ENCODE results near the gene DLGAP4.

DLGAP4 gene

GRCh38 chr20:36269507-36269906 is 36.6 kb upstream of the DLGAP4 start:
- DNase-seq (ENCODE audit: insufficient read length, low spot score), result no peak
- no peak for FAIRE-seq
- no peak for TF ChIP-seq POLR2A (IDR thresholded peaks at IDR 0.05; ENCODE audit: low read depth, low read length)

DNA sequence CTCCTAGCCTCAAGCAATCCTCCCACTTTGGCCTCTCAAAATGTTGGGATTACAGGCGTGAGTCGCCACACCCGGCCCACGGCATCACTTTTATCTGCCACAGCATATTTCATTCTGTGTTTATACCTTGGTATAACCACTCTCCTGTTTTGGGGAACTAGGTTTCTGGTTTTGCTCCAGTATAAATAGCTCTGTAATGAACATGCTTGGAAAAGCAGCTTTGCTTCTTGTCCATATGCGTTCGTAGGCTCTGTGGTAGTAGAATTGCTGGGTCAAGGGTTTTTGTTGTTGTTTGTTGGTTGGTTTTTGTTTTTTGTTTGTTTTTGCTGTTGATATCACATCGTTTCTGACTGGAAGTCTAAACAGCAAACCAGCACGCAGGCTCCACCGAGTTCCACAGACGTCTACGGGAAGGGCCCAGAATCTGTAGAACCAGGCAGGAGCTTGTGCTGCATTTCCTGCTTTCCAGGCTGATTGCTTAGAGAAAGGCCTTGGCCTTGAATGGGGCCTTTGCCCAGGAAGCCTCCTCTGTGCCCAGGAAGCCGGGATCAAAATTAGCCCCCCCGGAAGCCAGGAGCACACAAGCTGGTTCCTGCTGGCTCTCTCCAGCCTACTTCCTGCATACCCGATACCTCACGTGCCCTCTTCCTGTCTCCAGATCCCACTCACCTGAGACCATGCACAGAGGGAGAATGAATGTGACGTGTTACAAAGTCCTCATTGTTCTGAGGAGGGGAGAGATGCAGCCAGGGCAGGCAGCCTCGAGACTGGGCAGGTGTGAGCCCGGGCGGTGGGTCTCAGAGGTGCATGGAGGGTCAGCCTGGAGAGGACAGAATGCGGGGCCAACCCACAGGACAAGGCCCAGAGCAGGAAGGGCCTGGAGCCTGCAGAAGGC is 35.1 kb upstream of the DLGAP4 start:
- no peak for TF ChIP-seq POLR2A (IDR thresholded peaks at IDR 0.05; ENCODE audit: low read depth, low read length)
- no peak for FAIRE-seq

DNA sequence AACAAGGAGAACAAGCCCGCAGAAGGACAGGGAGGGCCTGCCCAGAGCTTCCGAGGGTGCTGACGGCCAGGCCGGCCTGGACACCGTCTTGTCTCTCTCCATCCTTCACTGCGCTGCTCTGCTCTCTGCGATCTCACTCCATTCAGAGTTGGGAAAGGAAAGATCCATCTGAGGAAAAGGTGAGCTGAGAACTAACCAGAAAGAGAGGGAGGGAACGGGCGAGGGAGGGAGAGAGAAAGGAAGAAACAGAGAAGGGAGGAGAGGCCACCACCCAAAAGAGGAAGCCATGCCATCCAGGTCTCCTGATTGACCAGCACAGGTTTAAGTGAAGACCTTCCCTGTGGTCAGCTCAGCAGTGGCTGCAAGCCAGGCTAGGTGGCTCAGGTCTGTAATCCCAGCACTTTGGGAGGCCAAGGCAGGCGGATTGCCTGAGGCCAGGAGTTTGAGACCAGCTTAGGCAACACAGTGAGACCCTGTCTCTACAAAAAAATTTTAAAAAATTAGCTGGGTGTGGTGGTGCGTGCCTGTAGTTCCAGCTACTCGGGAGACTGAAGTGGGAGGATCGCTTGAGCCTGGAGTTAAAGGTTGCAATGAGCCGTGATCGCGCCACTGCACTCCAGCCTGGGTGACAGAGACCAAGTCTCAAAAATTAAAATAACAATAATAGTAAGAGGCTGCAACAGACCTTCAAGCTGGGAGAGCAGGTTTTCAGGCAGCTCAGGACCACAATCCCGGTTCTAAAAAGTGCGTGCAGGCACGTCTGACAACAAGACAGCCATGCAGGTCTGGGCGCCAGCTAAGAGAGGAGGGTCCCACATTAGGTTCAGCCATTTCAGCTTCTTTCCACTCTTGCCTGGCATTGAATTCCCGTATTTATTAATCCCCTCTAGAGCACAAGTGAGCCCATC is 34.2 kb upstream of the DLGAP4 start:
- FAIRE-seq, result no peak
- no peak for DNase-seq (ENCODE audit: insufficient read length, low spot score)
- no peak for TF ChIP-seq POLR2A (IDR thresholded peaks at IDR 0.05; ENCODE audit: low read depth, low read length)

More for the DNA sequence above, 35.1 kb upstream of the DLGAP4 start:
- DNase-seq (ENCODE audit: insufficient read length, low spot score), result no peak

- DNase-seq (ENCODE audit: insufficient read length, low spot score), result no peak
Observed at GRCh38 chr20:36272547-36273220, 33.5 kb upstream of the DLGAP4 start.

DNA sequence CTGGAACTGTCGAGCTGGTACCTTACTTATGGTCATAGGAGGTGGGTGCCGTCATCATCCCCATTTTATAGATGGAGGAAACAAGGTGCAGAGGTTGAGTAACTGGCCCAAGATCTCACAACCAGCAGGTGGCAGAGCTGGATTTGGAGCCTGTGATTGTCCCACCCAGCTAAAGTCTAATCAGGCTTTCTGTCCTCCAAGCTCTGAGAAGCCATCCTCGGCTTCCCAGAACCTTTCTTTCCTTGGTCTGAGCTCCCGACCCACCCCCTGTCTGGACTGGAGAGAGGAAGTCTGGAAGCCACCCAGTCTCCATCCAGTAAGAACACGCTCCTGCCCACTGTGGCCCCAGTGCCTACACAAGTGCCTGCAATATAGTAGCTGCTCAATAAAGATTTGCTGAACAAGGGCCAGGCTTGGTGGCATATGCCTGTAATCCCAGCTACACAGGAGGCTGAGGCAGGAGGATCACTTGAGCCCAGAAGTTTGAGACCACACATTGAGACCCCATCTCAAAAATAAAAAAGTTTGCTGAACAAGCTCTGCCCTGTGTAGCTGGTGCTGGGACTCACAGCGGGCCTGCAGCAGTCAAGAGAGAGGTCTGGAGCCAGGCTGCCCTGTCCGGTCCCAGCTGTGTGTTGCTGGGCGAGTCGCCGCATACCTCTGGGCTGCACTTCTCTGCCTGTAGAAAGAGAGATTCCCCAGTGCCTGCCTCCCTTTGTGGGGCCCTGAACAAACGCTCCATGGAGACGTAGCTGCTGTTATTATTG is 32.5 kb upstream of the DLGAP4 start:
- no peak for TF ChIP-seq POLR2A (IDR thresholded peaks at IDR 0.05; ENCODE audit: low read depth, low read length)
- FAIRE-seq, result no peak
- no peak for DNase-seq (ENCODE audit: insufficient read length, low spot score)

More at GRCh38 chr20:36272547-36273220, 33.5 kb upstream of the DLGAP4 start:
- FAIRE-seq, result no peak
- TF ChIP-seq POLR2A (IDR thresholded peaks at IDR 0.05; ENCODE audit: low read depth, low read length), result no peak

DNA sequence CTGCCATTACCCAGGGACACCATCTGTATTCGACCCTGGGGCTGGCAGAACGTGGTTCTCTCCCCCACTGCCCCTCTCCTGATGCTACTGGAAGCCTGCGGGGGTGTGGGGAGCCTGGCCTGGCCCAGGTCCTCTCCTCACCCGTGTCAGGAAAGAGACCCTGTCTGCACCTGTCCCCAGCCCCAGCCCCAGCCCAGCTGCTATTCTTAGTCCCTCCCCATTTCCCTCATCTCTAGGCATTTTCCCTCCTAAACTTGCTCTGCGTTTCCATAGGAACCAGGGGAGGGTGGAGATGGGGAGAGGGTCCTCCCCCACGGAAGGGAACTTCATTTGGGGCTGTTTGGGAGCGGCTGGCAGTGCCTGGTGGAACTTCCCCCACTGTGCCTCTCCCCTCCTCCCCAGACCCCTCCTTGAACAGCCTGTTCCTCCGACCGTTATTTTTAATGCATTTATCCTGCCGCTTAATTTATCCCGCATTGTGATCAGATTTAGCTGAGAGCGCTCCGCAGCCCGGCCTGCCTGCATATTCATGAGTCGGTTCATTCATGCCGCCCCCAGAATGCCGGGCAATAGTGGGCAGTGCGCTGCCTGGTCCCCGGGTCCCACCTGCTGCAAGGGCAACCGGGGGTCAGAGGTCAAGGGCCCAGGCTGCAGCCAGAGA is 31.8 kb upstream of the DLGAP4 start:
- TF ChIP-seq POLR2A (IDR thresholded peaks at IDR 0.05; ENCODE audit: low read depth, low read length), result no peak
- no peak for FAIRE-seq
- DNase-seq (ENCODE audit: insufficient read length, low spot score), result no peak

GRCh38 chr20:36275011-36275410 is 31.1 kb upstream of the DLGAP4 start:
- TF ChIP-seq POLR2A (IDR thresholded peaks at IDR 0.05; ENCODE audit: low read depth, low read length), result no peak
- FAIRE-seq (no peak), DNase-seq (ENCODE audit: insufficient read length, low spot score) (no peak)

GRCh38 chr20:36275441-36276189 is 30.5 kb upstream of the DLGAP4 start:
- no peak for TF ChIP-seq POLR2A (IDR thresholded peaks at IDR 0.05; ENCODE audit: low read depth, low read length)
- FAIRE-seq (no peak), DNase-seq (ENCODE audit: insufficient read length, low spot score) (no peak)

GRCh38 chr20:36277546-36277945 is 28.6 kb upstream of the DLGAP4 start:
- TF ChIP-seq POLR2A (IDR thresholded peaks at IDR 0.05; ENCODE audit: low read depth, low read length), result no peak
- FAIRE-seq (no peak), DNase-seq (ENCODE audit: insufficient read length, low spot score) (no peak)

GRCh38 chr20:36279362-36279761 is 26.8 kb upstream of the DLGAP4 start:
- DNase-seq (ENCODE audit: insufficient read length, low spot score), result no peak
- FAIRE-seq, result no peak
- TF ChIP-seq POLR2A (IDR thresholded peaks at IDR 0.05; ENCODE audit: low read depth, low read length), result no peak

DNA sequence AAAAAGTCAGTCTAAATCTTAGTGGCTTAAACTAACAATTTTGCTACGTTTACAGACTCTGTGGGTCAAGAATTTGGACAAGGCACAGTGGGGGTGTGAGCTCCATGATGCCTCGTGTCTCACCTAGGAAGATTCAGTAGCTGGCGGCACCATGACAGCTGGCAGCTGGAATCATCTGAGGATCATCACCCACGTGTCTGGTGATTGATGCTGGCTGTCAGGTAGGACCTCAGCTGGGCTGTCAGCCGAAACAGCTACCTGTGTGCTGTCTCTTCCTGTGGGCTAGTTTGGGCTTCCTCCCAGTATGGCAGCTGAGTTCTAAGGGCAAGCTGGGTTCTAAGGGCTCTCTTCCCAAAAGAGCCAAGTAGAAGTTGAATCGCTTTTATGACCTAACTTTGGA is 26.4 kb upstream of the DLGAP4 start:
- FAIRE-seq (no peak), DNase-seq (ENCODE audit: insufficient read length, low spot score) (no peak)
- no peak for TF ChIP-seq POLR2A (IDR thresholded peaks at IDR 0.05; ENCODE audit: low read depth, low read length)

- FAIRE-seq, result no peak
- no peak for DNase-seq (ENCODE audit: insufficient read length, low spot score)
- no peak for TF ChIP-seq POLR2A (IDR thresholded peaks at IDR 0.05; ENCODE audit: low read depth, low read length)
Observed at GRCh38 chr20:36281785-36282380, 24.3 kb upstream of the DLGAP4 start.
